ENCODE measurements around the gene PRKAR1B.
"Not testable (repeated sequence)": the region's sequence is repeated elsewhere in the genome, so short reads cannot be mapped to it uniquely, and the experiment has no call there.

GRCh38 chr7:611837-612236 is 115.2 kb downstream of the PRKAR1B start:
- not testable (repeated sequence) for TF ChIP-seq CTCF (IDR thresholded peaks at IDR 0.05; ENCODE audit: low read length); EZH2 (IDR thresholded peaks at IDR 0.05; ENCODE audit: borderline replicate concordance, low read length)

Measured in OCI-LY1 (cell line).